IPS DF 19.7 (cell line): ENCODE results near the gene GRM1.

Experiments used
- DNase-seq: peaks from one replicate; pipeline ENCODE4 v3.0.0-alpha.2; 2013; ENCODE audit warnings: low read depth, low spot score

GRM1 gene

GRCh38 chr6:146456886-146457285, 428.0 kb downstream of the GRM1 start:
- no peak for DNase-seq

GRCh38 chr6:146460941-146461340, 432.1 kb downstream of the GRM1 start:
- no peak for DNase-seq

- DNase-seq, result no peak
Observed at GRCh38 chr6:146470091-146470770, 441.4 kb downstream of the GRM1 start.

GRCh38 chr6:146472918-146473317, 444.1 kb downstream of the GRM1 start:
- DNase-seq, result peak; percentile 3

GRCh38 chr6:146481527-146481926, 452.7 kb downstream of the GRM1 start:
- no peak for DNase-seq

- DNase-seq, result no peak
Observed at GRCh38 chr6:146484411-146484810, 455.5 kb downstream of the GRM1 start.
